Vagina (tissue), 2 donors: ENCODE data around the gene SLC7A8.

Experiments
- POLR2A ChIP-seq, 2 donors: fragments of 450-650 bp; IDR thresholded peaks; one replicate each; pipeline ENCODE4 v1.6.1; 2017; ENCODE audit warnings: antibody characterized with exemption in 2 of 2, mild to moderate bottlenecking in 2 of 2, moderate library complexity in 2 of 2
- TF ChIP-seq, protein P1 (sequence below), 3 experiments: fragments of 450-650 bp in 2 of 3; fragments of 200-600 bp in 1 of 3; sonication (generic) in 1 of 3; IDR thresholded peaks; one replicate each; pipeline ENCODE4 v1.5.1; 2017 to 2019; ENCODE audit warnings: antibody characterized with exemption in 3 of 3, mild to moderate bottlenecking in 2 of 3, moderate library complexity in 2 of 3

DNA sequence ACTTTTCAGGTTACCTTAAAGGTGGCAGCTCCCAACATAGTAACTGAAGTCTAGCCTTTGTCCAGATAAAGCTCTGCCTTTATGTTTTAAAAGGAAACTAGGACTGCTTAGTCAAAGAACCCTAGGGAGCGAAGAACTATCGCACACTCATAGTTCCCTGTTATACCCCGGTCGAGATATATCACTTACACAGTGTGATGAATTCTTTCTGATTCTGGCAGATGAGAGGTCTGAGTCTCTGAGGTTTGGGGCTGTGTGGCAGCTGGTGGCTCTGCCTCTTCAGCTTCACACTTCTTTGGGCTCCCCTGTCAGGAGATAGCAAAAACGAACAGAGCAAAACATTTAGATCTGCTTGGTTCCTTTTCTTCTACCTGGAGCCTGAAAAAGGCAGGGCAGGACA, 105.5 kb downstream of the SLC7A8 start:
- TF ChIP-seq, protein P1, sequence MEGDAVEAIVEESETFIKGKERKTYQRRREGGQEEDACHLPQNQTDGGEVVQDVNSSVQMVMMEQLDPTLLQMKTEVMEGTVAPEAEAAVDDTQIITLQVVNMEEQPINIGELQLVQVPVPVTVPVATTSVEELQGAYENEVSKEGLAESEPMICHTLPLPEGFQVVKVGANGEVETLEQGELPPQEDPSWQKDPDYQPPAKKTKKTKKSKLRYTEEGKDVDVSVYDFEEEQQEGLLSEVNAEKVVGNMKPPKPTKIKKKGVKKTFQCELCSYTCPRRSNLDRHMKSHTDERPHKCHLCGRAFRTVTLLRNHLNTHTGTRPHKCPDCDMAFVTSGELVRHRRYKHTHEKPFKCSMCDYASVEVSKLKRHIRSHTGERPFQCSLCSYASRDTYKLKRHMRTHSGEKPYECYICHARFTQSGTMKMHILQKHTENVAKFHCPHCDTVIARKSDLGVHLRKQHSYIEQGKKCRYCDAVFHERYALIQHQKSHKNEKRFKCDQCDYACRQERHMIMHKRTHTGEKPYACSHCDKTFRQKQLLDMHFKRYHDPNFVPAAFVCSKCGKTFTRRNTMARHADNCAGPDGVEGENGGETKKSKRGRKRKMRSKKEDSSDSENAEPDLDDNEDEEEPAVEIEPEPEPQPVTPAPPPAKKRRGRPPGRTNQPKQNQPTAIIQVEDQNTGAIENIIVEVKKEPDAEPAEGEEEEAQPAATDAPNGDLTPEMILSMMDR (IDR thresholded peaks at IDR 0.05), result no peak
- TF ChIP-seq POLR2A (IDR thresholded peaks at IDR 0.05), result no peak
